BJ (cell line): ENCODE data around the gene SPATA17. TPM values are rescaled to one million over a fixed set of nuclear protein-coding genes. Genes with fewer than 3 reads are reported as not detected.

ENCODE experiments used
- CTCF ChIA-PET: fragments of 350-600 bp; formaldehyde crosslinking; extraction: SDS; loops from one replicate; lab custom pipeline; 2021; ENCODE audit warnings: antibody characterized with exemption, inconsistent platforms; lab: Yijun Ruan, JAX
- POLR2A ChIA-PET: fragments of 300-600 bp; sonication (Branson Sonifier 250); formaldehyde crosslinking; extraction: SDS; loops from one replicate; lab custom pipeline; 2021; ENCODE audit warnings: antibody characterized with exemption; lab: Charles Lee
- DNase-seq: peaks from one replicate; pipeline ENCODE4 v3.0.0-alpha.2; 2011; ENCODE audit warnings: low read depth
- H3K27me3 ChIP-seq: 2 replicates; pipeline ENCODE4 v1.6.0; 2011; ENCODE audit warnings: low read length; ENCODE audit not compliant: control insufficient read depth, insufficient read depth
- H3K36me3 ChIP-seq: 2 replicates; pipeline ENCODE4 v1.5.1; 2011; ENCODE audit warnings: low read length; ENCODE audit not compliant: control insufficient read depth, insufficient read depth
- H3K4me3 ChIP-seq: 2 replicates; pipeline ENCODE4 v1.5.1; 2011; ENCODE audit warnings: low read depth, mild to moderate bottlenecking, control low read depth, low read length
- CTCF ChIP-seq: IDR thresholded peaks from 2 replicates; pipeline ENCODE4 v1.5.1; 2011; ENCODE audit warnings: low read depth, mild to moderate bottlenecking, control low read depth, inconsistent platforms, low read length, moderate library complexity; ENCODE audit not compliant: insufficient read depth
- polyA plus RNA-seq: library from polyadenylated mRNA; depleted of rRNA; stranded (reverse); fragments of >200 nt; gene quantifications from 2 replicates; pipeline ENCODE4 v1.2.3, GENCODE V29; 2011

Gene SPATA17
- polyA plus RNA-seq, 1 experiment, result 0.52 TPM

- no peak for DNase-seq
- no peak overlapping the region for H3K4me3 ChIP-seq
- H3K36me3 ChIP-seq, result peaks cover 2% of the 10 kb centered on the region
- TF ChIP-seq CTCF, result no peak
- ChIA-PET CTCF (interaction anchor here (1.2 kb wide), 1 partner anchor 10 kb away, joined by 5 read pairs; the partner anchor contains the start of genes GPATCH2 and SPATA17), POLR2A (no interaction called here)
- H3K27me3 ChIP-seq, result no peaks in the 10 kb centered on the region
Observed at GRCh38 chr1:217620814-217621213, 10.3 kb upstream of the SPATA17 start.

GRCh38 chr1:217622042-217622441 lies 9.1 kb upstream of the SPATA17 start:
- no peak for DNase-seq
- no peak overlapping the region for H3K4me3 ChIP-seq
- no peak for TF ChIP-seq CTCF
- H3K27me3 ChIP-seq, result no peaks in the 10 kb centered on the region
- CTCF ChIA-PET, result interaction anchor here (1.2 kb wide), 1 partner anchor 9 kb away, joined by 5 read pairs; the partner anchor contains the start of genes GPATCH2 and SPATA17
- POLR2A ChIA-PET, result no interaction called here
- peaks cover 2% of the 10 kb centered on the region for H3K36me3 ChIP-seq

GRCh38 chr1:217626321-217626720 lies 4.8 kb upstream of the SPATA17 start:
- ChIA-PET CTCF (no interaction called here), POLR2A (no interaction called here)
- no peak for DNase-seq
- TF ChIP-seq CTCF, result no peak
- H3K4me3 ChIP-seq, result no peak overlapping the region
- no peaks in the 10 kb centered on the region for H3K36me3 ChIP-seq
- no peaks in the 10 kb centered on the region for H3K27me3 ChIP-seq

GRCh38 chr1:217627431-217627830 lies 3.7 kb upstream of the SPATA17 start:
- H3K36me3 ChIP-seq, result no peaks in the 10 kb centered on the region
- no peak for TF ChIP-seq CTCF
- H3K27me3 ChIP-seq, result no peaks in the 10 kb centered on the region
- POLR2A ChIA-PET, result interaction anchor here (0.6 kb wide), 1 partner anchor 65 kb away, joined by 3 read pairs; no protein-coding TSS in a partner anchor
- H3K4me3 ChIP-seq, result no peak overlapping the region
- CTCF ChIA-PET, result interaction anchor here (0.6 kb wide), 1 partner anchor 690 kb away, joined by 4 read pairs; no protein-coding TSS in a partner anchor
- no peak for DNase-seq

- Histone ChIP-seq H3K36me3 (no peaks in the 10 kb centered on the region), H3K4me3 (no peak overlapping the region), H3K27me3 (no peaks in the 10 kb centered on the region)
- ChIA-PET CTCF (no interaction called here), POLR2A (no interaction called here)
- no peak for DNase-seq
- TF ChIP-seq CTCF, result no peak
Observed at GRCh38 chr1:217642455-217642854, 11.3 kb downstream of the SPATA17 start.
